ENCODE results near the gene JCAD.

- no peak for TF ChIP-seq SIN3A (IDR thresholded peaks at IDR 0.05; ENCODE audit: borderline replicate concordance in 2 of 2, control insufficient read depth in 1 of 2, low read depth in 2 of 2, low read length in 2 of 2)
- no peak for TF ChIP-seq ELK1 (CRISPR knock-in tag; IDR thresholded peaks at IDR 0.05)
- TF ChIP-seq POLR2A (conservative IDR thresholded peaks at IDR 0.05): no peak
- no peak for TF ChIP-seq BRCA1 (IDR thresholded peaks at IDR 0.05)
- TF ChIP-seq BRCA1 (CRISPR knock-in tag; IDR thresholded peaks at IDR 0.05): no peak
- no peak for TF ChIP-seq CTCF (IDR thresholded peaks at IDR 0.05 in 2 of 3, conservative IDR thresholded peaks at IDR 0.05 in 1 of 3; ENCODE audit: insufficient read depth in 2 of 3, low read depth in 1 of 3, low read length in 3 of 3)
- TF ChIP-seq TRIM25 (IDR thresholded peaks at IDR 0.05; ENCODE audit: borderline replicate concordance): no peak
- no peak for TF ChIP-seq ZZZ3 (IDR thresholded peaks at IDR 0.05)
- no peak for TF ChIP-seq LEF1 (IDR thresholded peaks at IDR 0.05)
These were observed 24.8 kb downstream of the JCAD start for GRCh38 chr10:30034433-30035137.

Data from K562 (cell line).